Gastroesophageal sphincter (tissue), 4 donors: ENCODE measurements around the gene SKP1. TPM values are rescaled to one million over a fixed set of nuclear protein-coding genes. Genes with fewer than 3 reads are reported as not detected.

ENCODE experiments used
- ATAC-seq: fragments of 150-250 bp; one replicate; pipeline ENCODE4 v1.9.1; 2016; ENCODE audit warnings: mild to moderate bottlenecking, moderate library complexity
- H3K27ac ChIP-seq, 4 donors: fragments of 200-600 bp; sonication (generic) in 3 of 4; 1 replicate in 3 of 4; 2 replicates in 1 of 4; pipeline ENCODE4 v1.5.1; 2016 to 2019
- H3K27me3 ChIP-seq: fragments of 200-600 bp; sonication (generic); one replicate; pipeline ENCODE4 v1.5.1; 2019
- H3K36me3 ChIP-seq, 2 donors: fragments of 200-600 bp; sonication (generic); one replicate each; pipeline ENCODE4 v1.5.1; 2019; ENCODE audit warnings: control low read depth in 1 of 2
- H3K4me1 ChIP-seq, 3 donors: fragments of 200-600 bp; sonication (generic); 1 replicate in 2 of 3; 2 replicates in 1 of 3; pipeline ENCODE4 v1.5.1; 2016 to 2019; ENCODE audit warnings: control low read depth in 2 of 3
- H3K4me3 ChIP-seq, 2 donors: fragments of 200-600 bp; sonication (generic); one replicate each; pipeline ENCODE4 v1.5.1; 2019; ENCODE audit warnings: mild to moderate bottlenecking in 1 of 2, moderate library complexity in 1 of 2
- H3K9me3 ChIP-seq, 3 donors: fragments of 200-600 bp; sonication (generic); one replicate each; pipeline ENCODE4 v1.5.1; 2017 to 2019; ENCODE audit warnings: control low read depth in 2 of 3
- CTCF ChIP-seq, 4 experiments: fragments of 200-600 bp in 2 of 4; fragments of 450-650 bp in 2 of 4; sonication (generic) in 1 of 4; IDR thresholded peaks; one replicate each; pipeline ENCODE4 v1.5.1; 2017 to 2019; ENCODE audit warnings: antibody characterized with exemption in 4 of 4, mild to moderate bottlenecking in 2 of 4, moderate library complexity in 2 of 4
- EP300 ChIP-seq: sonication (generic); formaldehyde crosslinking; IDR thresholded peaks from one replicate; pipeline ENCODE4 v1.6.1; 2017; ENCODE audit warnings: antibody characterized with exemption, mild to moderate bottlenecking
- POLR2A ChIP-seq, 2 donors: fragments of 450-650 bp; IDR thresholded peaks; one replicate each; pipeline ENCODE4 v1.6.1; 2017; ENCODE audit warnings: antibody characterized with exemption in 2 of 2, mild to moderate bottlenecking in 2 of 2, moderate library complexity in 1 of 2
- POLR2AphosphoS5 ChIP-seq: sonication (generic); formaldehyde crosslinking; IDR thresholded peaks from one replicate; pipeline ENCODE4 v1.6.1; 2017; ENCODE audit warnings: antibody characterized with exemption
- WGBS, 2 donors: methylation state at CpG; one replicate each; pipeline ENCODE4 v1.1.5; 2018; ENCODE audit warnings: low coverage in 1 of 2; 5-methylcytosine and 5-hydroxymethylcytosine counted together
- total RNA-seq, 4 donors: library from RNA; depleted of rRNA; stranded (reverse); fragments of >200 nt; gene quantifications; one replicate each; pipeline ENCODE4 v1.1.0, GENCODE V29; 2016

The SKP1 gene
- total RNA-seq, 4 donors from 2014 or later: 313 to 463 (median 399) TPM

- no peak for ATAC-seq
- H3K27ac ChIP-seq: no peak overlapping the region
- H3K36me3 ChIP-seq: peaks cover 0 to 80% of the 10 kb centered on the region in 2 donors
- H3K27me3 ChIP-seq: no peaks in the 10 kb centered on the region
- 100% methylated on average over 2 of the region's 7 CpGs for WGBS, 2 donors
- H3K4me1 ChIP-seq: peaks cover 0 to 18% (median 0%) of the 10 kb centered on the region in 3 donors
- no peak overlapping the region for H3K4me3 ChIP-seq
- TF ChIP-seq CTCF (IDR thresholded peaks at IDR 0.05): no peak
- no peak for TF ChIP-seq POLR2AphosphoS5
- no peak for TF ChIP-seq POLR2A (IDR thresholded peaks at IDR 0.05)
- TF ChIP-seq EP300: no peak
- no peaks in the 10 kb centered on the region for H3K9me3 ChIP-seq
These were observed 45.0 kb downstream of the SKP1 start for GRCh38 chr5:134131578-134132350.

GRCh38 chr5:134131165-134131564 lies 45.6 kb downstream of the SKP1 start:
- Histone ChIP-seq H3K36me3 (peaks cover 0 to 74% of the 10 kb centered on the region in 2 donors), H3K9me3 (no peaks in the 10 kb centered on the region), H3K27ac (no peak overlapping the region), H3K27me3 (no peaks in the 10 kb centered on the region), H3K4me1 (peaks cover 0 to 19% (median under 1%) of the 10 kb centered on the region in 3 donors), H3K4me3 (no peak overlapping the region)
- no peak for ATAC-seq
- no peak for TF ChIP-seq CTCF (IDR thresholded peaks at IDR 0.05)
- TF ChIP-seq EP300: no peak
- TF ChIP-seq POLR2AphosphoS5: no peak
- no peak for TF ChIP-seq POLR2A (IDR thresholded peaks at IDR 0.05)
- whole genome bisulfite sequencing, 2 donors: 83 to 88% methylated on average over 1 to 2 of the region's 3 CpGs

GRCh38 chr5:134130239-134130945 lies 46.4 kb downstream of the SKP1 start:
- Histone ChIP-seq H3K4me1 (peaks cover 0 to 27% (median 8%) of the 10 kb centered on the region in 3 donors), H3K27ac (no peak overlapping the region), H3K36me3 (peaks cover 0 to 66% of the 10 kb centered on the region in 2 donors), H3K4me3 (no peak overlapping the region), H3K27me3 (no peaks in the 10 kb centered on the region), H3K9me3 (no peaks in the 10 kb centered on the region)
- TF ChIP-seq POLR2A (IDR thresholded peaks at IDR 0.05): no peak
- no peak for TF ChIP-seq CTCF (IDR thresholded peaks at IDR 0.05)
- TF ChIP-seq POLR2AphosphoS5: no peak
- no peak for TF ChIP-seq EP300
- 83% methylated on average over 1 of the region's 8 CpGs; no CpG with 5 or more reads in 1 of the 2 donors for WGBS, 2 donors
- no peak for ATAC-seq

- TF ChIP-seq CTCF (IDR thresholded peaks at IDR 0.05): no peak
- TF ChIP-seq POLR2AphosphoS5: no peak
- no peak for TF ChIP-seq EP300
- no peaks in the 10 kb centered on the region for H3K27me3 ChIP-seq
- ATAC-seq: no peak
- no peak overlapping the region for H3K4me3 ChIP-seq
- no peak overlapping the region for H3K27ac ChIP-seq
- H3K36me3 ChIP-seq: peaks cover 0 to 59% of the 10 kb centered on the region in 2 donors
- WGBS, 2 donors: 73 to 77% methylated on average over 4 to 6 of the region's 25 CpGs
- peaks cover 0 to 35% (median 14%) of the 10 kb centered on the region in 3 donors for H3K4me1 ChIP-seq
- no peaks in the 10 kb centered on the region for H3K9me3 ChIP-seq
These were observed 47.1 kb downstream of the SKP1 start for GRCh38 chr5:134129411-134130238.
